ENCODE data around the gene PRKCZ. TPM values are rescaled to one million over a fixed set of nuclear protein-coding genes. Genes with fewer than 3 reads are reported as not detected.

The PRKCZ gene
- total and polyA plus RNA-seq, 11 donors, result 12.5 to 20.7 (median 16.5) TPM

DNA sequence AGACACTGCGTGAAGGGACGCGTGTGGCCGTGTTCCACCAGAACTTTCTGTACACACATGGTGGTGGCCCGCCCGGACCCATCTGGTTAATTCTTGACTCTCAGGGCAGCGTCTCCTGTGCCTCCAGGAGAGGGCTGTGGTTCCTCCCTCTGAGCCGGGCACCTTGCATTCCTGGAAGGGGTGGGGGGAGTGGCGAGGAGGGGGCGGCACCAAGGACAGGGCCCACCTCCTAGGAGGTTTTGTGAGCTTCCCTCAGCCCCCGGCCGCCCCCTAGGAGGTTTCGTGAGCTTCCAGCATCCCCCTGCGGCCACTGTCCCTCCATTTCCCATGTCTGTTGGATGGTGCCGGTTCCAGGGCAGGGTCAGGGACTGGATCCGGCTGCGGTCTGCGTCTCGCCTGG is 115.4 kb downstream of the PRKCZ start:
- Histone ChIP-seq H3K27ac (no peak overlapping the region), H3K36me3 (no peaks in the 10 kb centered on the region), H3K4me3 (no peak overlapping the region), H3K4me1 (no peaks in the 10 kb centered on the region), H3K27me3 (no peaks in the 10 kb centered on the region), H3K9me3 (no peaks in the 10 kb centered on the region)
- ATAC-seq, result no peak
- WGBS, 4 donors, result 86% methylated on average over 18 to 19 of the region's 19 CpGs
- intact Hi-C loops (cut with DNase I), result no loop called here
- TF ChIP-seq CTCF (IDR thresholded peaks at IDR 0.05) (no peak), POLR2A (IDR thresholded peaks at IDR 0.05) (no peak)
- no peak for DNase-seq

DNA sequence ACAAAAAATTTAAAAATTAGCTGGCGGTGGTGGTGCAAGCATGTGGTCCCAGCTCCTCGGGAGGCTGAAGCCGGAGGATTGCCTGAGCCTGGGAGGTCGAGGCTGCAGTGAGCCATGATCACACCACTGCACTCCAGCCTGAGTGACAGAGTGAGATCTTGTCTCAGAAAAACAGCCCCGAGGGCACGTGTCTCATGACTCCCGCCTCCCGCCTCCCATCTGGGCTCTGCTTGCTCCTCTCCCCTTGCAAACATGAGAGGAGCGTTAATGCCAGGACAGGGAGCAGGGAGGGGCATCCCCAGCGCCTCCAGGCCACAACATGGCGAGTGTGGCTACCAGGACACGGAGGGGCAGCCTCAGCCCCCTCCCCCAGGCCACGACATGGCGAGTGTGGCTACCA is 116.0 kb downstream of the PRKCZ start:
- Histone ChIP-seq H3K27me3 (no peaks in the 10 kb centered on the region), H3K4me1 (no peaks in the 10 kb centered on the region), H3K4me3 (no peak overlapping the region), H3K36me3 (no peaks in the 10 kb centered on the region), H3K27ac (no peak overlapping the region), H3K9me3 (no peaks in the 10 kb centered on the region)
- intact Hi-C loops (cut with DNase I), result no loop called here
- 81 to 89% (median 84%) methylated on average over 11 to 14 of the region's 14 CpGs for WGBS, 4 donors
- TF ChIP-seq POLR2A (IDR thresholded peaks at IDR 0.05) (no peak), CTCF (IDR thresholded peaks at IDR 0.05) (no peak)
- ATAC-seq (no peak), DNase-seq (no peak)

DNA sequence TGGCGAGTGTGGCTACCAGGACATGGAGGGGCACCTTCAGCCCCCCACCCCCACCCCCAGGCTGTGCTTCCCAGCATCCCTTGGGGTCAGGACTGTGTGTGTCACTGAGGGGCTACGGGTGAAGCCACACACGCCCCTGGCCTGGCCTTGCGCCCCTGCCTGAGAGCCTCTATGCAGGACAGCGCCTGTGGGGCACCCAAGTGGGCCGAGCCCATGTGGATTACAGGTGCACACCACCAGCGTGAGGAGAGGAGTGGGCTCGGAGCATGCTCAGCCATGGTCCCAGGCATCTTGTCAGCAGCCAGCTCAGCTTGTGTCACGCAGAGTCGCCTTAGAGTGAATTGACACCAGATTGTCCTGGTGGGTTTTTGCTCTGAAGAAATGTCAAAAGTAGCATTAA is 116.5 kb downstream of the PRKCZ start:
- Histone ChIP-seq H3K36me3 (no peaks in the 10 kb centered on the region), H3K4me3 (no peak overlapping the region), H3K4me1 (no peaks in the 10 kb centered on the region), H3K27me3 (no peaks in the 10 kb centered on the region), H3K9me3 (no peaks in the 10 kb centered on the region), H3K27ac (no peak overlapping the region)
- 88 to 93% (median 91%) methylated on average over 6 to 10 of the region's 10 CpGs for WGBS, 4 donors
- TF ChIP-seq CTCF (IDR thresholded peaks at IDR 0.05) (no peak), POLR2A (IDR thresholded peaks at IDR 0.05) (no peak)
- DNase-seq (no peak), ATAC-seq (no peak)
- intact Hi-C loops (cut with DNase I), result no loop called here

DNA sequence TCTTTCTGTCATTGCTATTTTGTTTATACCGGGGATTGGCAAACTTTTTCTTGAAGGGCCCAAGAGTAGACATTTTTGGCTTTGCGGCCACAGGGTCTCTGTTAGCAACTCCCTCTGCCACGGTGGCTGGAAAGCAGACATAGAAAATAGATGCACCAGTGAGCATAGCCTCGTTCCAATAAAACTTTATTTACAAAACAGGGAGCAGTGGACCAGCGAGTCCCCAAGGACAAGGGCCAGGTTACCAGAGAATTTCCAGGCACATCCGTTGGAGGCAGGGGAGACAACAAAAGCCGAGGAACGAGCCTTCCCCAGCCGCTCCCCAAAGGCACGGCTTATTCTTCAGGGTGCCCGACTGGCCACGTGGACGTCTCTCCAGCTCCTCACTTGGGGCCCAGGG is 117.9 kb downstream of the PRKCZ start:
- Histone ChIP-seq H3K9me3 (no peaks in the 10 kb centered on the region), H3K4me1 (no peaks in the 10 kb centered on the region), H3K36me3 (no peaks in the 10 kb centered on the region), H3K27ac (no peak overlapping the region), H3K4me3 (no peak overlapping the region), H3K27me3 (no peaks in the 10 kb centered on the region)
- ATAC-seq, result no peak
- intact Hi-C loops (cut with DNase I), result no loop called here
- WGBS, 4 donors, result 92 to 96% (median 93%) methylated on average over 13 of the region's 13 CpGs
- DNase-seq, result no peak
- TF ChIP-seq POLR2A (IDR thresholded peaks at IDR 0.05) (no peak), CTCF (IDR thresholded peaks at IDR 0.05) (no peak)

Data from heart left ventricle (tissue), 16 donors.